Measurements from ENCODE around the gene SERPINB2.
"Not testable (repeated sequence)": the region's sequence is repeated elsewhere in the genome, so short reads cannot be mapped to it uniquely, and the experiment has no call there.

The SERPINB2 gene

DNA sequence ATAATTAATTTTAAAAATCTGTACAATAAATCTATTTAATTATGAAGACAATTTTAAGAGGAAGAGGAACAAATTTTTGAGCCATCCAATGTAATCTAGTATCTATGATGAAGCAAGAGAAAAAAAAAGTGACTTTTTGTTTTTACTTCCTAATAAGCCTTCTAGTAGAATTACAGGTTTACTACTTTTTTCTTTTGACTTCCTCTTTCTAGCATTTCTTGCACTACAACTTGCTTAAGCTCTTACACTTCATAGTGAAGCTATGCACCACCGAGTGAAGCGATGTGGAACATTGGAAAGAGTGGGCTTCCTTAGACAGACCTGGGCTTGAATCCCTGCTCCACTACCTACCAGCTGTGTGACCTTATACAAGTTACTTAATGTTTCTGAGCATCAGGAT, 2.1 kb downstream of the SERPINB2 start:
- no peak for DNase-seq

DNA sequence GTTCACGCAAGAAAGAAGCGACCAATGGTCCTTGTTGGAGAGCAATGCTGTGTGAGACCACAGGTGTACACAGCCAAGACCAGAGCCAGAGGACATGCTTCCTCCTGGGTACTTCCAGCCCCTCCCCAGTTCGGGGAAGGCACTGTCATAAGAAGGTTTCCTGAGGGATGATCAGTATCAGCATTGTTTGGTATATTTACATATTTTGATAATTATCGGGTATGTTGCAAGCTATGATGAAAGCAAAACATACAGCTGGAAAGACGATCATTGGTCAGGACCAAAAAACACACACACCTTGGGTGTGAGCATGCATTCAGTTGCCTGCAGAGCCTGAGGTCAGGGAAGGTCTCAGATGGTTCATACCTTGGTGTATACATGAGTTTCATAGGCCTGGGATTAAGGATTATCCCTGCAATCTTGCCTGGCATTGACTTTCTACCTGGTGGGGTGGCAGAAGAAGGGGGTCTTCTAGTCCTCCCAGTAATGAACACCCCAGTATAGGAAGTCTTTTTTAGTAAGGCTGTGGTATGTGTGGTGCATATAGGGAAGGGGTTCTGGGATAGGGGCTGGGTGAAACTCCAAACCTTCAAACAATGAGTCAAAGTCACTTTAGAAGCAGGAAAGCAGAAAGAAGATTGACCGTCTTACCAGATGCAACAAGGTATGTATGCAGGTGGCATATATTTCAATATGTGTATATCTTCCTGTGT, 2.9 kb downstream of the SERPINB2 start:
- no peak for DNase-seq

DNA sequence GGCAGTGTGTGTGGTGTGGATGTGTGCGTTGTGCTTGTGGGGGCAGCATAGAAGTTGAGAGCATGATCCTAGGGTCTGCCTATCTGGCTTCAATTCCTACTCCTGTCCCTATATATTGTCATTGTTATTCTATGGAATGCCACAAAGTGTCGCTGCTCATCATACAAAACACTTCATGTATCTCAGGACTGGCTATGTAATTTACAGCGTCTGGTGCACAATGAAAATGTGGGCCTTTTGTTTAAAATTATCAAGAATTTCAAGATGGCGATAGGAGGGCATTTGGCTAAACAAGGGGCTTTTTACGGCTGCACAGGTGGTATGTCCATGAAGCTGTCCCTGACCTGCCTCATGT, 3.4 kb downstream of the SERPINB2 start:
- no peak for DNase-seq

DNA sequence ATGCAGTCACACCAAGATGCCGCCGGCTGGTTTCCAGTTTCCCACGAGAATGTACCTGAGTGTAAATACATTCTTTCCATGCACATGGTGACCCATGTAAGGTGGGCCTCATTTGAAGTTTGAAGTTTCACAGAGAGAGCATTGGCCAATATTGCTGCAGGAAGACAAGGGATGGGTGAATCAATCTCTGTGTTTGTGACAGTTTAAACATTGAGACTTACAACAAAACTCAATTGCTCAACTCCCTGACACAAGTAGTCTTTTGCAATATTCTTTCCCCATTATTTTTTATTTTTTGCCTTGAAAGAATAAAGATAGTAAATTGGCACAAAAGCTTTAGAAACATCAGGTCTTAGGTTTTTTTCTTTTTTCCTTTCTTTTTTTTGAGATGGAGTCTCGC, 5.1 kb downstream of the SERPINB2 start:
- no peak for DNase-seq

DNA sequence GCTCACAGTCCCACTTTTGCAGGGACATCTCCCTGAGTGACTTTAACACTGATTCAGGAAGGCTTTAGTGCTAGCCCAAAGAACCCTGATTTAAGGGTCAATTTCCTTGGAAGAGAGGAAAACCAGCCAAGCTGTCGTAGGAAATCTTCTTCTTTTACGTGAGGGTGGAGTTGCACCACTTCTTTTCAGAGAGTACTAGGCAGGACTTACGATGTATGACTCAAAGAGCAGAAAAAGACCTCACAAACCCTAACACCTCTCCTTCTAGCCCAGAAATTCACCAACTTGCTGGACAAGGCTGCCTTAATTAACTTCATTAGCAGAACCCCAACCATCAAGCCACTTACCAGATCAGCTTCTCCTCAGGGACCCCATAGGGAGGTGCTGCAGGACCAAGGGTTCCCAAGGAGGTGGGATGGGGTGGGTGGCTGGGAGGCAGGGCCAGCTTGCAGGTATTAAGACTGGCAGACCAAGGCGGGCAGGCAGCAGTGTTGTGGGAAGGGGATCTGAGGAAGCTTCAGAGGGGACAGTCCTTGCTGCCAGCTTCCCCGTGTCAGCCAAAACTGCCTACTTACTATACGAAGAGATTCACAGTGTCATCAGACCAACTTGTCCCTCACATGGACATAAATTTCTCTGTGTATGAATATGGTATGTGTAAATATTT, 6.7 kb downstream of the SERPINB2 start:
- DNase-seq: no peak

DNA sequence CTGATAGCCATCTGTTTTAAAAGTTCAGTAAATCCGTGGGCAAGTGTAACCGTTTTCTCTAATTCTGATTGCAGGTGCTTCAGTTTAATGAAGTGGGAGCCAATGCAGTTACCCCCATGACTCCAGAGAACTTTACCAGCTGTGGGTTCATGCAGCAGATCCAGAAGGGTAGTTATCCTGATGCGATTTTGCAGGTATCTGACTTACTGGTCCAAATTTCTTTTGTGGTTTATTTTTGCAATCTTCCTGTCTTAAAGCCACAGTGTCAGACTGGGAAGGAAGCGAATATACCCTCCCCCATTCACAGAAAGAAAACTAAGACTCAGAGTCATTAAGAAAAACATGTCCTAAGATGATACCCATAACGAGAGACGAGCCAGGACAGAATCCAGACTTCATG, 7.7 kb downstream of the SERPINB2 start:
- no peak for DNase-seq

DNA sequence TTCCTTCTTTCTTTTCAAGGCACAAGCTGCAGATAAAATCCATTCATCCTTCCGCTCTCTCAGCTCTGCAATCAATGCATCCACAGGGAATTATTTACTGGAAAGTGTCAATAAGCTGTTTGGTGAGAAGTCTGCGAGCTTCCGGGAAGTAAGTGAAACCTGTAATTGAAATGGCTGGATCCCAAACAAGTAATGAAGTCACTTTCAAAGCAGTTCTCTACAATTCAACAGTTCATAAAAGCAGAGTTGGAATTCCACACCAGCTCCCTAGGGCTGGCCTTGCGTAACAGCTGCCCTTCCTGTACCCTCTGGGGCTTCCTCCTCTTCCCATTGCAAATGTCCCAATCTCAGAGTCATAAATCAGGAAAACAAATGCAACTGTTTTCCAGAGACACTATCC, 9.6 kb downstream of the SERPINB2 start:
- no peak for DNase-seq

DNA sequence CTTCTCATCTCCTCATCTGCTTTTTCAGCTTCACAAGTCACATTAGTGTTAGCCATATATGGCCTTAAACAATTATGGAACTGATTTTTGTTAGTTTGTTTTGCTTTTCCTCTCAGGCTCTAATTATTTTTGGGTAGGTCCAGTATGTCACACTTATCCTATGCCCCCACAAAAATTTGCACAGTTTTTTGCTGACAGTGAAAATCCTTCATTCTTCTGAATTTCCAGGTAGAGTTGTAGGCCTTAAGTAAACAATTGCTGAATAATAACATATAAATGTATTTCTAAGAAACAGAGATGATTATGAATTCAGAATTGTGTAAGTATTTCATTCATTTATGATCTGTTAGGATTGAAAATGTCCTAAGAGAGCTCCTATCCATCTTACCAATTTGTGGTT, 11.7 kb downstream of the SERPINB2 start:
- no peak for DNase-seq

DNA sequence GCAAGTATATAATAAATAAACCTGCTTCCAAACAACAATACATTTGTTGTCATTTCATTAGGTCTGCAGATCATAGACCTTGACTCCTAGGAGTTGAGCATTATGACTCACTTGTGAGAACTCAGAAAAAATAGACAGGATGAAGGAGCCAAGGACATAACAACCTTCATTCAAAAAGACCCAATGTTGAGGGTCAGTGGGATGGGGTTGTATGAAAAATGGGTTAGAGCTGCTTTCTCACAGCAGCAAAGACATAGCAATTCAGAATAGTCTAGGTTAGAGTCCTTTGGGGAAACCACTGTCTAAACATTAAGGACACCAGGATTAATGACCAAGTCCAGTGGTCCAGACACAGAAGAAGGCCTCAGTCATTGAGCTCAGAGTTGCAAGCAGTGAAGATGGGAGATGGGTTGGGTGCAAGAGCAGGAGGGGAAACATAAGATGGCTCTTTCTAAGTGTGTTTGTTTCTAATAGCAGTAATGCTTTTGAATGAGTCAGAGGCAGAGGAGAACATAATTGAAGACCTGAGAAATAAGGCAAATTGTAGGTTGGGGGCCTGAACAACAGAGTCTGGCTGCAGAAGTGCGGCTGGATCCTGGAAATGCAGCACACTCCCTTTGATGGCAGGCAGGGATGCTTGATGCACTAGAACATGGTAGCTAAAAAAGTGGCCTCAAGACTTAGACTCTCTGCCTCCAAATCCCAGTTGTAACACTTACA, 16.5 kb downstream of the SERPINB2 start:
- DNase-seq: no peak

DNA sequence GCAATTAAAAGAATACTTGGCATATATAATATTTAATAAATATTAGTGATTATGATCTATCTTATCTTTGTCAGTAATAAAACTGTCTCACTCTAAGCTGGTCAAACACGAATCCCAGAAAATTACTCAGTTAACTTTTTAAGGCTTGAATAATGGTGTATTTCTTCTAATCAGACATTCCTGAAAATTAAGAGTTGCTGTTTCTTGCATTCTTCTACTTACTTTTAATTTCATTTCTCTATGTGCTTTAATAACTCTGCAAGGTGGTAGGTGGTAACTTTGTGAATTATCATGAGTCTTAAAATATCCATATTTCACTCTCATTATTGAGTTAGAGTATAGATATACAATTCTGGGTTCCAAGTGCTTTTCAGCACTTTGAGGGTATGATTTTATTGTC, 17.2 kb downstream of the SERPINB2 start:
- no peak for DNase-seq

DNA sequence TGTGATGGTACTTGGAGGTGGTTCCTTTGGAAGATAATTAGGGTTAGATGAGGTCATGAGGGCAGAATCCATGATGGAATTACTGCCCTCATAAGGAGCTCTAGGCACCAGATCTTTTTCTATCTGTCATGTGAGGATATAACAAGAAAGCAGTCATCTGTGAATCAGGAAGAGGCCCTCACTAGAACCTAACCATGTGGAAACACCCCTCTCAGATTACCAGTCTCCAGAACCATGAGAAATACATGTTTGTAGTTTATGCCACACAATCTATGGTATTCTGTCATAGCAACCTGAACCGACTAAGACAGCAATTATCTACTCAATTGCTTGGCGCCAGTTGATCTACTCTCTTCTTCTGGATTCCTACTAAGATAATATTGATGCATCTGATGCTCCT, 17.9 kb downstream of the SERPINB2 start:
- no peak for DNase-seq

DNA sequence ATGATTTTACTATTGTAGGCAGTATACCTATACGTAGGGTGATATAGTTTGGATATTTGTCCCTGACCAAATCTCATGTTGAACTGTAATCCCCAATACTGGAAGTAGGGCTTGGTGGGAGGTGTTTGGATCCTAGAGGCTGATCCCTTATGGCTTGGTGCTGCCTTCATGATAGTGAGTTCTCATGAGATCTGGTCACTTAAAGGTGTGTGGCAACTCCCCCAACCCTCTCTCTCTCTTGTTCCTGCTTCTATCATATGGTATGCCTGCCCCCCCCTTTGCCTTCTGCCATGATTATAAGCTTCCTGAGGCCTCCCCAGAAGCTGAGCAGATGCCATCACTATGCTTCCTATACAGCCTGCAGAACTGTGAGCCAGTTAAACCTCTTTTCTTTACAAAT, 18.6 kb downstream of the SERPINB2 start:
- DNase-seq: no peak

DNA sequence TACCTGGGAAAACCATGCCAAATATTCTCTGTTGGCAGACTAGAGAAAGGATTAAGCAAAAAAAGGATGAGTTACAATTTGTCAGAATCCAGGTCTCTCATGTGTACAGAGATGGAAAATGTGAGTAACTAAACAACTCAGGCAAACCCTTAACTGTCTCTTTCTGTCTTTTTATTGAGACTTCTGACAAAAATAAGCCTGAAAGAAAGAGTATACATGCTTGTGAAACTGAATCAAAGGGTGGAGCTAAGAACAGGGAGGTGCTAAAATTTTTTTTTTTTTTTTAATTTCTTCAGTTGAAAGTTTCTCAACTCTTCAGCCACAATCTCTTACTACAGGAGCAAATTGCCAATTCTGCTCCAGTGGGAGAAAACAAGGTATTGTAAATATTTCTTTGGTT, 20.2 kb downstream of the SERPINB2 start, which contains the start of gene SERPINB10:
Gene SERPINB10, plus strand, starts transcription at position 295 of the 400 bp plus-strand sequence. CDS start 7,553 bp downstream, outside the sequence.
- no peak for DNase-seq

DNA sequence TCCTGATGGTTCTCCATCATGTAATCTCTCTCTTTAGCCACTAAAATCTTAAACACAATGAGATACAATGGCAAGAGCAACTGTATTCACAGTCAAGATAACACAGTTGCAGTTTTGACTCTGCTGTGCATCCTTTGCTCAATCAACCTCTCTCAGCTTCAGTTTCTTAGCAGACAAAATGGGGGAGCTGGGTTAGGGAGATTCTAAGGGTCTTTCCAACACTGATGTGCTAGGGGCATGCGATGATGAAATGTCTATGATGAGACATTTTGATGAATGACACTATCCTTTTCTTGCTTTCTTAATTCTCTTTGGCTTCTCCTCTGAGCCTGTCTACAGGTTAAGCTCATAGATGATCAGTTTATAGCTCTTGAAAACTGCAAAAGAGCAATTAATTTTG, 21.4 kb downstream of the SERPINB2 start:
- no peak for DNase-seq

DNA sequence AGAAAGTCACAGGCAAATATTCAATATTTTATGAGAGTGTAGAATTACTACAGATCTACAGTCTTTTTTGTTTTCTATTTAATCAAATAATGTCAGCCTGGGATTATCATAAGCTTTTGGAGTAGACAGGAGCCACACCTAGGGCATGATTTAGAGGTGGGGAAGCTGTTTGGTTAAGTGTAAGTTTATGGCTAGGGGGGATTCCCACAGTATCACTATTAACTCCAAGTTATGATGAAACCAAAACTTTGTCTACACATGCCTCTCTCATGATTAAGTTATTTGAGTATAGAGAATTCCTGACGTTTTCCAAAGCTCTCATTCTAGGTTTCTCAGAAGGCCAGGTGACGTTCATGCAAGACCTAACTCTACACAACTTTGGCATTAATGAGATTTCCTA, 22.4 kb downstream of the SERPINB2 start:
- no peak for DNase-seq

DNA sequence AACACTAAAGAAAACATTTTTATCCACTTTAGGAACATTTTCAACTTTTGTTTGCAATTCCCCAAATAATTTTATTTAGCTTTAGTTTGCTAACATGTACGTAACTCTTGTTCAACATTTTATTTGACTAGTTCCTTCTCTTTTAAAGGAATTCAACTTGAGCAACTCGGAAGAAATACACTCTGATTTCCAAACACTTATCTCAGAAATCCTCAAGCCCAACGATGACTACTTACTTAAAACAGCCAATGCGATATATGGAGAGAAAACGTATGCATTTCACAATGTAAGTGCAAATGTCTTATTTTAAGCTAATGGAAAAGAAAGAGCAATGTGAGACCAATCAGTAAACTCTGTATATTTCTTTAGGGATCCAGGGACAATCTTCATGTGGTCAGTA, 30.3 kb downstream of the SERPINB2 start:
- no peak for DNase-seq

DNA sequence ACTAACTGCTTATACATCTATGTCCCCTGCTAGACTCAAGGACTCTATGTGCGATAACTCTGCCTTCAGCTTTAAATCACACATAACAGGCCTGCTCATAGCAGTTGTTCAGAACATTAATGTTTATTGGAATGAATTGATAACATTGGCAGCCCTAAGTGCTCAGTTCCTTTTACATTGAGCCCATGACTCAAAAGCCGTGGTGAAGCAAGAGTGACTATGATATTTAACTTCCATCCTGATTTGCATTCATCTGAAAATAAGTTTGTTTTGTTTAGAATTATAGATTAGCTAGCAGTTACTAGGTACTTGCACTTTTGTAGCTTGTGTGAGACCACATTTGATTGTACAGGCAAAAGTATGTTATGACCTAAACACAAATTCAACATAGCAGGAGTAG, 34.5 kb downstream of the SERPINB2 start:
- DNase-seq: no peak

DNA sequence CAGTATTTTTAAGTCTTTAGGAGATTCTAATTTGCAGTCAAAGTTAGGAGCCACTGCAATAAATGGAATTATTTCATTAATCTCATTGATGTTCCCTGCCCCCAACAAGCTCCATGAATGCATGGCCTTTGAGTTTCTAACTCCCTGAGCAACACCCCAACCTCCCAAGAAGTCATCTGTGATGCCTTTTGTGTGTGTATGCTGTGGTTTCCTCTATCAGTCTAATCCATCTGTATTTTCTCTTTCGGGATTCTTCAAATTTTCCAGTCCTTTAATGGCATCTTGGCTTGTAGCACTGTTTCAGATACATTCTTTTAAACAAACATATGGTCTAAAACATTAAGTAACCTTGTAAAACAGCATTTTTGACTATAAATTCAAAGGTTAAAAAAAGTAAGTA, 37.0 kb downstream of the SERPINB2 start:
- no peak for DNase-seq

DNA sequence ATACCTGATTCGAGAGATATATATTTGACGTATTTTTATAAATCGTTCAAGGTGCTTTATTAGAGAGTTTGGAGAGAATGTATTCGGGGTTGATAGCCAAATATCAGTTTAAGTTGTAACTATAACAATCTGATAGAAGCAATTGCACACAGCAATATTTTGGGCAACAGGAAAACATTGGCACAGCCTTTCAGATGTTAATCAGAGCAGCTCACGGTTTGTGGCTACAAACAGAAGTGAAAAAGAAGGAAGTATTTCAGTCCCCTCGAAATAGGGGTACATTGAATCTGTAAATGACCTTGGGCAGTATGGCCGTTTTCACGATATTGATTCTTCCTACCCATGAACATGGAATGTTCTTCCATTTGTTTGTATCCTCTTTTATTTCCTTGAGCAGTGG, 40.8 kb downstream of the SERPINB2 start:
- no peak for DNase-seq

DNA sequence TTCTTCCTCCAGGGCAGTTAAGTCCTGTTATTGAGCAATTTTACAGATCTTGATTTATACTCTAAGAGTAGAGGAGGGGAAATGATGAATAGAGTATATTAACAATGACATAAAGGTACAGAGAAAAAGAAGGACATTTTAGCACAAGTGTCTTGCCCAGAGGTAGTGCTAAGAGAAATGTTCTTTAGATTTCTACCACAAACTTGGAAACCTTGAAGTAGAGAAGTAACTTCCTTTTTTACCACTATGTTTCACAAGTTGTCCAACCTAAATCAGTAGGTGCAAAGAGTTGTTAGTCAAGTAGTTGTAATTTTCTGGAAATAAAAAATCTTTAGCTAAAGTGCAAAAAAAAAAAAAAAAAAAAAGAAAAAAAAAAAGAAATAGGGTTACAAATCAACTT, 41.9 kb downstream of the SERPINB2 start:
- not testable (repeated sequence) for DNase-seq

DNA sequence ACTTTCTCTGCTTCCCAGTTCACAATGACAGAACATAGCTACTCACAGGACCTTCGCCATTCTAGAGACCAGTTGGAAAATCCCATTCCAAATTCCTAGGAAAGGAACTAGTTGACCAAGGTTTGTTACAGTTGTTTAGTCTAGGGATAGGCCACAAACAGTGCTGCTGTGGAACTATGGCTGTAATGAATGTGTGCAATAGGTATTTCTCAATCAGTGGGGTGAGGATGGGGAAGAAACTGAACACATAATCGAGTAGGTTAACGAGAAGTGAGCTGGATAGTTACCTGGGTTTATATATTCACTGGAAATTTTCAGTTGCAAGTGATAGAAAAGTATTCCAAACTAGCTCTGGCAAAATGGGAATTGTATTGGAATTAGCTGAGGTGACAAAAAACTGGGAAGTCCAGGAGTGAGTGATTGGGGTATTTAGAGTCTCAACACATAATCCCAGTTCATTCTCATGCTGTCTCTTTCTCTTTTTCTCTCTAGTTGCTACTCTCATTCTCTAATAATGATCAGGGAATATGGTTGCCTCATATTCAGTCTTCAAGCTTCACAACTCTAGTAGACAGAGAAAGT, 43.4 kb downstream of the SERPINB2 start:
- no peak for DNase-seq

DNA sequence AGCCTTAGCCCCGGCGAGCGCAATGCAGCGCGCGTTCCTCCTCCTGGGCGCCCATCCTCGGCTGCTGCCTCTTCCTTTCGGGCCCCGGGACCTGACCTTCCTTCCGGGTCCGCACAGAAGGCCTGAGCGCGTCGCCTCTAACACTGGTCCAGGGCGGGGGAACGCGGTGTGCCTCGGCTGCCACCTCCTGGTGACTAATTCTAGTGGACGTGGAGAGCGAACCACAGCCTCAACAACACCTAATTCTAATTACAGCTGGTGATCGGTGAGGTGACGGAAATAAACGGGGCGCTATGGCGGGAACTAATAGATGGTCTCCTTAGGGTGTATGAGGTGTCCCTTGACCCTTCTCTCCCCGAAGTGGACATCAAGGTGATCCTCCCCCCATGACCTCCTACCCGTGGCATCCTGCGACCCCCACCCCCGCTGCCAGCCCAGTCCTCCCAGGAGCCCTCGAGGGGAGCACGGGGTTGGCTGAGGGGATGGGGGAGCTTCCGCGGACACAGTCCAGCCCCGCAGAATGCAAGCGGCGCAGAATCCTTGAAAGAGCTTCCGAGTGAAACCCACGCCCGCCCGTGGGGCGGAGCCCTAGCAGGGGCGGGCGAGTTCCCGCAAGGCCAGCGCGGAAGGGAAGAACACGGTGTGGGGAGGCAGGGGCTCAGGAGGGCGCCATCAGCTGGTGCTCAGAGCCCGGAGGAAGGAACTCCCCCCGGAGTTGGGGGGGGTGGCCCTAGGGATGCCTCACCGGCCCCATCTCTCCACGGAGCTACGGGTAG, 48.8 kb downstream of the SERPINB2 start:
- DNase-seq: peak; percentile 32

DNA sequence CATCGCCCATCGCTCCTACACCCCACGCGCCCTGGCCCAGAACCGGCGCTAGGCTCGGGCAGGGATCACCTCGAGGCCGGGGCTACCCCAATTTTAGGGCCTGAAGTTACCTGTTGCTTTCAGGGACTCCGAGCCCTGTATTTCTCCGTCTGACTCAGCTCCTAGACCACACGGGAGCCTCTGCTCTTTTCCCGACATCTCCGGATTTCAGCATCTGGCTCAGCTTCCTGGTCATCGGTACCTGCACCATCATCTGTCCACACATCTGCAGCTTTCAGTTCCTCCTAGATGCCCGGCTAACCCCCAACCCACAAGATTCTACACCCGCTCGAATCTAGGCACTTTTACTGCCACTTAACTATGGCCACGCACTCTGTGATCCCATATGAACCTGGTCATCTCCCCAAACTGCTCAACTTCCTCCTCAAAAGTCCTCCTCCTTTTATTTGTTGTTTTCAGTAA, 49.5 kb downstream of the SERPINB2 start:
- no peak for DNase-seq

Measured in NCI-H524 treated with DMSO at 0.1 percent for 48 hours (cell line).